ENCODE data around the gene RTRAF.

DNA sequence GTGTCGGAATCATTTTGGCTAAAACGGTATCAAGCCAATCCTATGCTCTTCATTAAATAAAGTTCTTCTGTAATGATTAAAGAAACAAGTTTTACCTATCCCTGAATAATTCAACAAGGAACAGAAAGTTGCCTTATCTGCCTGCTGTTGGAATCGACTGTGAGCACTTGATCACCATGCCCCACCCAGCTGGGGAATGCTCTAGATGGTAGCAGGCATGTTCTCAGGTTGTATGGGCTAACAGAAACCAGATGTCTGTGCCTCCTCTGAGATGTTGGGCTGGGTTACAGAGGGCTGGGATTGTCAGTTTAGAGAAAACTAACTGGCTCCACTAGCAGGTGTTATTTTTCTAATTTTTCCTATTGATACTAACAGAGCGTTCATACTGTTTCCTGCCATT, 28.9 kb downstream of the RTRAF start:
- no peak for TF ChIP-seq CTCF (conservative IDR thresholded peaks at IDR 0.05; ENCODE audit: low read length)
- no peak for TF ChIP-seq EZH2phosphoT487 (IDR thresholded peaks at IDR 0.05; ENCODE audit: borderline replicate concordance, low read depth, low read length)

Data from OCI-LY7 (cell line).